ENCODE measurements around the gene KRT86. TPM values are rescaled to one million over a fixed set of nuclear protein-coding genes. Genes with fewer than 3 reads are reported as not detected.
"Not testable (repeated sequence)": the region's sequence is repeated elsewhere in the genome, so short reads cannot be mapped to it uniquely, and the experiment has no call there.

KRT86 gene
- total RNA-seq, 2 experiments from 2014 or later: not detected

GRCh38 chr12:52345041-52345440 is 70.6 kb downstream of the KRT86 start:
- CTCF ChIA-PET: interaction anchor here (1.2 kb wide), 1 partner anchor 10 kb away, joined by 3 read pairs; no protein-coding TSS in a partner anchor
- POLR2A ChIA-PET: not testable (repeated sequence)

GRCh38 chr12:52346593-52346992 is 72.1 kb downstream of the KRT86 start:
- ChIA-PET POLR2A (no interaction called here), CTCF (no interaction called here)

DNA sequence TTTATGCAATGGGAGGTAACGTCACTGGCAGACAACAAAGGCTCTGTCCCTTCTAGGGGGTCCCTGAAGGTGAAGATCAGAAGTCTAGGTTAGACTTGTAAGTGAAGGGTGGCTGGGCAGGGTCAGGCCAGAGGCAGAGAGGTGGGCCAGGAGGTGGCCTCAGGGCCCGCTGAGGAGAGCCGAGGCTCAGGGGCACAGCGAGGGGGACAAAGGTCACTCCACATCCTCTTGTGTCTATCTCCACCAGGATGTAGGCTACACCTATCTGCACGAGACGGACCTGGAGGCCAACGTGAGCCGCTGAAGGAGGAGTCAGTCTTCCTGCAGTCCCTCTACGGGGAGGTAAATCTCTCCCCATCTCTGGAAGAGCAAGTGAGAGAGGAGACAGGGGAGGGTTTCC is 72.6 kb downstream of the KRT86 start:
- POLR2A ChIA-PET: no interaction called here
- CTCF ChIA-PET: no interaction called here

DNA sequence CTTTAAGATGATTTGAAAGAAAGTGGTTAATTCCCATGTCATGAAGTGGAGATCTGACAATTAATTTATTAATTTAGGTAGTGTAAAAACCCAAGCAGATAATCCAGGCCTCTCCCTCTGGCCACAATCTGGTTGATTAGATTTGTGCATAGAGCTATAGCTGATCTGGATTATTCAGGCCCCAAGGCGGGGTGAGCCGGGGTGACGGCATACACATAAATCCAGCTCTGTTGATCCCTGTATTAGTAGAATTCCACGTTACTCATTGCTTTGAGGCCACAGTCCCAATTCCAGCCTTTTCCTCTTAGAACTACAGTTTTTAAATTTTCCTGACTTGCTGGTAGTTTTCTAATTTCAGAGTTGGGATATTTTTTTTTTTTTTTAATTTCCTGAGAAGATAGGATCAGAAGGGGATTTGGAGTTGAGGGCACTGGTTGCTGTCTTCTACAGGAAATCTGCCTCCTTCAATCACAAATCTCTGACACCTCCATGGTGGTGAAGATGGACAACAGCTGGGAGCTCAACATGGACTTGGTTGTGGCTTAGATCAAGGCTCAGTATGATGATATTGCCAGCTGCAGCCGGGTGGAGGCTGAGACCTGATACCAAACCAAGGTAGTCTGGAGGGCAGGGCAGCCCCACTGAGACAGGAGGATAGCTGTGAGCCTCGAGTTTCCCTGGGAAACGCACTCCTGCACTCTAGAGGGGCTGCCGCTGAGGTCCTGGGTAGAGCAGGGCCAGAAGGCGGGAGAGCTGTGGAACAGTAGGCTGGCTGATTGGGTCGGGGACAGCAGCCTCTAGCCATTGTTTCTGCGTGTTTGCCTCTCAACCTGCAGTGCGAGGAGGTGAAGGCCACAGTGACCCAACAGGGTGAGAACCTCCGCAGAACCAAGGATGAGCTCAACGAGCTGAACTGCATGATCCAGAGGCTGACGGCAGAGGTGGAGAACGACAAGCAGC is 73.4 kb downstream of the KRT86 start:
- ChIA-PET POLR2A (no interaction called here), CTCF (no interaction called here)

- ChIA-PET CTCF (no interaction called here), POLR2A (no interaction called here)
These were observed 74.8 kb downstream of the KRT86 start for GRCh38 chr12:52349196-52349595.

- POLR2A ChIA-PET: no interaction called here
- CTCF ChIA-PET: no interaction called here
These were observed 75.7 kb downstream of the KRT86 start for GRCh38 chr12:52350021-52350620.

GRCh38 chr12:52350786-52351185 is 76.3 kb downstream of the KRT86 start:
- ChIA-PET CTCF (no interaction called here), POLR2A (no interaction called here)

DNA sequence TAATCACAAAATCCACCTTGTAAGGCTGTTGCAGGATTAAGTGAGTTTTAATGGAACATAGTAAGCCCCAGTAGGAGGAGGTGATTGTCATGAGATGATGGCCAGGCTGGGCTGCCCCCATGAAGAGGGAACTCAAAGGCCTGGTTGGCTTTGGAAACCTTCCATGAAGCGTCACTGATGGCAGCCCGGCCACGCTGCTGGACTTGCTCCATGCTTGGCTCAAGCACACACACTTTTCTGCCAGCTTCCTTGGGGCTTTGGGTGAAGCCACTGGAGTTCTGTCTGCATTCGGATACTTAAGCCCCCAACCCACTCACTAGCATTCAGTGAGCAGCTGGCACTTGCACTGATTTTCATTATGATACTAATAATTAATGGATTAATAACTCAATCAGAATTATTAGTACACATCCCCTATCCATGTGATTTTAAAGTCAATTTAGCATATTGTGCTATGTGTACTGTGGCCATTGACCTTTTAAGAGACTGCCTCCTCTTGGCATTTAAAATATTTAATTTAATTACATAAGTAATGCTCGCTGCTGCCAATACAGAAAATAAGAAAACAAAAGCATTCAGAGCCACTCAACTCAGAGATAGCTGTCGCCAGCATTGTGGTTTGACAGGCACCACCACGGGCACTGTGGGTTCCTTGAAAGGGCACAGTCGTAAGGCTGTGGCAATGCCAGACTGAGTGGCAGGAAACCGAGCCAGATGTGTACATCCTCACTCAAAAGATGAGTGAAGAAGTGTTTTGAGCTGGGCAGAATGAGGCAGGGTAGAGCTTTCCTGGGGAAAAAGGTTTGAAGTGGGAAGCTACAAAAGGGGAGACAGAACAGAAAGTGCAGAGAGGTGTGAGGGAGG is 77.0 kb downstream of the KRT86 start:
- ChIA-PET CTCF (interaction anchor here (0.6 to 1.0 kb wide), 2 partner anchors 519 to 570 kb away, joined by 3 to 4 read pairs; no protein-coding TSS in a partner anchor), POLR2A (no interaction called here)

DNA sequence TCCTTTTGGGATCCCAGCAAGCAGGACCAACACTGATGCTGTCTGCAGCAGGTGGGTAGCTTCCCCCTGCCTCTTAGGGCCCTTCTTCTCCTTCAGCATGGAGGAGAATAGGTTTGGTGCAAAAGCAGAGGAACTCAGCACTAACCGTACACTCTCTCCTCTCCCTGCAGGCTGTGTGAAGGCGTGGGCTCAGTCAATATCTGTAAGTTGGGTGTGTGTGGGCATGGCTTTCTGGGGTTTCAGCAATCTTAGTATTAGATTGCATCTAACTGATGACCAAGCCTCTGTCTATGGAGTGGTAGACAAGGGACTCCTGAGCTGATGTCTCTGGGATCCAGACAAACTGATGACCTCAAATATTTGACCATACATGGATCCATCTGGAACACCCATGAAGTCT is 78.5 kb downstream of the KRT86 start:
- CTCF ChIA-PET: interaction anchor here (1.1 kb wide), 1 partner anchor 198 kb away, joined by 3 read pairs; no protein-coding TSS in a partner anchor
- POLR2A ChIA-PET: no interaction called here

- ChIA-PET POLR2A (no interaction called here), CTCF (no interaction called here)
These were observed 79.3 kb downstream of the KRT86 start for GRCh38 chr12:52353766-52354165.

GRCh38 chr12:52354200-52354599 is 79.8 kb downstream of the KRT86 start:
- ChIA-PET CTCF (no interaction called here), POLR2A (no interaction called here)

GRCh38 chr12:52355176-52355575 is 80.7 kb downstream of the KRT86 start:
- ChIA-PET CTCF (interaction anchor here (0.9 kb wide), 1 partner anchor 10 kb away, joined by 3 read pairs; no protein-coding TSS in a partner anchor), POLR2A (no interaction called here)

DNA sequence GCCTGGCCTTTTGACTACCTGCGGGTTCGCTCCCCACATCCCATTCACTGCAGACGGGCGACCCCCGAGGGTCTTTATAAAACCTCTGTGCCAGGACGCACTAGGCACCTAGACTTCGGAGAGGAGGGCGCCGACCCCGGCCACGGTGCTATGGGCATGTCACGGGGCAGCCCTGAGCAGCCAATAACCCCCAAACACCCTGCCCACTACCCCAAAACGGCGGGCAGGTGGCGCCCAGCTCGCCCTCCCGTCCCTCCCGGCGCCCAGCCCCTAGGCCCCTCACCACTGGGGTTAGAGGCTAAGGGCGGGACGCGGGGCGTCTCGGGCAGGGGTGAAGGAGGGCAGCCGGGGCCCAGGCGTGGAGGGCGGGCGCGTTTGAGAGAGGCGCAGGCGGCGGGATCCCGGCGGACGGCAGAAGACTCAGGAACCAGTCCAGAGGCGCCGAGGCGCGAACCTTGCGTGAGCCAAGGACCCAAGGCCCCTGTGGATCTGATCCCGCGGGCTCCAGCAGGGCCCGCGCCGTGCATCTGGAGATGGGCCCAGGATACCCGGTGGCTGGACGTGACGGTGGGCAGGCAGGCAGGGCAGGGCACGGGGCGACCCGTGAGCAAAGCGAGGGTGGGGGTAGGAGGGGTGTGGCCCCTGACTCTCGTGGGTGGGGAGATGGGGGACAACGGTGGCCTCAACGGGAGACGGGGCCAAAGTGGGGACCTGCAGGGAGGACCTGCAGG is 81.8 kb downstream of the KRT86 start:
- ChIA-PET CTCF (no interaction called here), POLR2A (no interaction called here)

GRCh38 chr12:52356762-52357580 is 82.5 kb downstream of the KRT86 start:
- ChIA-PET POLR2A (no interaction called here), CTCF (no interaction called here)

Other genes starting within 250 kb of the KRT86 start
- 10 to 100 TPM; 44.1 to 46.1 TPM for gene NR4A1, start 223.2 kb upstream of the KRT86 start, total RNA-seq
- gene ATG101, start 204.7 kb upstream of the KRT86 start, total RNA-seq: 10 to 100 TPM; 50.0 to 50.4 TPM
- not detected for gene SMIM41, start 194.9 kb upstream of the KRT86 start, total RNA-seq
- gene KRT80, start 82.6 kb upstream of the KRT86 start, total RNA-seq: not detected
- 1 to 10 TPM; 1.1 to 1.8 TPM for gene KRT7, start 41.4 kb upstream of the KRT86 start, total RNA-seq
- not detected for gene KRT81, start 16.9 kb downstream of the KRT86 start, total RNA-seq
- gene KRT83, start 46.8 kb downstream of the KRT86 start, total RNA-seq: not detected
- not detected for gene KRT85, start 92.8 kb downstream of the KRT86 start, total RNA-seq
- gene KRT84, start 111.0 kb downstream of the KRT86 start, total RNA-seq: not detected
- not detected for gene KRT82, start 131.7 kb downstream of the KRT86 start, total RNA-seq
- gene KRT75, start 159.7 kb downstream of the KRT86 start, total RNA-seq: not detected
- not detected for gene KRT6B, start 177.5 kb downstream of the KRT86 start, total RNA-seq
- not detected for gene KRT6C, start 199.2 kb downstream of the KRT86 start, total RNA-seq
- gene KRT6A, start 218.6 kb downstream of the KRT86 start, total RNA-seq: not detected
- not detected for gene KRT5, start 245.7 kb downstream of the KRT86 start, total RNA-seq

Measured in activated CD8-positive, alpha-beta memory T cell treated with anti-CD3 and anti-CD28 coated beads for 36 hours (primary cell).